ENCODE results near the gene CUX1. TPM values are rescaled to one million over a fixed set of nuclear protein-coding genes. Genes with fewer than 3 reads are reported as not detected.
A peak's percentile ranks its signal among the peaks of the same experiment; 100 is the strongest.

CUX1 gene
- polyA plus RNA-seq, 1 experiment, result 29.7 TPM

DNA sequence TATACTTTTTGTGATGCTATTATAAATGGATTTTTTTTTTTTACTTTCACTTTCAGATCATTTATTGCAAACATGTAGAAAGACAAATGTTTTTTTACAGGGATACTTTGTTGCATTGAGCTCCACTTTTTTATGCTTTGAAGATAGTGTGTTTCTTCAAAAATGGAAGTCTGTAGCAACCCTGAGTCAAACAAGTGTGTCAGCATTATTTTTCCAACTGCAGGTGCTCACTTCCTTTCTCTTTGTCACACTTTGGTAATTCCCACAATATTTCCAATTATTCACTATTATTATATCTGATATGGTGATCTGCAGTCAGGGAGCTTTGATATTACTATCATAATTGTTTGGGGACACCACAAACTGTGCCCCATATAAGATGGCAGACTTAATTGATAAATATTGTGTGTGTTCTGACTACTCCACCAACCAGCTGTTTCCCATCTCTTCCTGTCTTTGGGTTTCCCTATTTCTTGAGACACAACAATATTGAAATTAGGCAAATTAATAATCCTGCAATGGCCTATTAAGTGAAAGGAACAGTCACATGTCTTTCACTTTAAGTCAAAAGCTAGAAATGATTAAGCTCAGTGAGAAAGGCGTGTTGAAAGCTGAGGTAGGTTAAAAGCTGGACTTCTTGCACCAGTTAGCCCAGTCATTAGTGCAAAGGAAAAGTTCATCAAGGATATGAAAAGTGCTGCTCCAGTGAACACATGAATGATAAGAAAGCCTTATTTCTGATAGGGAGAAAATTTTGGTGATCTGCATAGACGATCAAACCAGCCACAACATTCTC, 238.0 kb downstream of the CUX1 start:
- no peak for TF ChIP-seq CTCF (IDR thresholded peaks at IDR 0.05; ENCODE audit: low read depth, low read length)
- no peak for DNase-seq (ENCODE audit: low read depth, low spot score)
- Histone ChIP-seq H3K9me3 (ENCODE audit: control insufficient read depth, insufficient read depth, low read length) (peaks cover 7% of the 10 kb centered on the region), H3K27ac (ENCODE audit: low read depth, low read length) (no peak overlapping the region), H3K4me3 (ENCODE audit: low read depth, low read length) (no peak overlapping the region), H3K27me3 (ENCODE audit: control insufficient read depth, insufficient read depth, low read length) (no peaks in the 10 kb centered on the region)
- POLR2A ChIA-PET, result no interaction called here
- CTCF ChIA-PET, result interaction anchor here (0.6 kb wide), 1 partner anchor 62 kb away, joined by 5 read pairs; no protein-coding TSS in a partner anchor

DNA sequence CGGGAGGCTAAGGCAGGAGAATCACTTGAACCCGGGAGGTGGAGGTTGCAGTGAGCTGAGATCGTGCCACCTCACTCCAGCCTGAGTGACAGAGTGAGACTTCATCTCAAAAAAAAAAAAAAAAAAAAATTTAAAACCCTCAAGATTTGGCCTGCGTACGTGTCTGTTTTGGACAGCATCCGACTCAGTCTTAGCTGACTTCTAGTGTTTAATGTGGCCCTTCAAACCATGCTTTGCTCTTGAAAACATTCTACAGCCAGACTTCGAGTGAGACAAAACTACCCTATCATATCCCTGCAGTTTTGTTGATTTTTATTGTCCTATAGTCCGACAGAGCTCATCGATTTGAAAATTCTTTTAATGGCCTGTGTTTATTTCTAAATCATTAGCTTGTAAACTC, 242.1 kb downstream of the CUX1 start:
- Histone ChIP-seq H3K27ac (ENCODE audit: low read depth, low read length) (no peak overlapping the region), H3K4me3 (ENCODE audit: low read depth, low read length) (no peak overlapping the region), H3K9me3 (ENCODE audit: control insufficient read depth, insufficient read depth, low read length) (peaks cover 4% of the 10 kb centered on the region), H3K27me3 (ENCODE audit: control insufficient read depth, insufficient read depth, low read length) (no peaks in the 10 kb centered on the region)
- no peak for DNase-seq (ENCODE audit: low read depth, low spot score)
- ChIA-PET POLR2A (no interaction called here), CTCF (no interaction called here)
- no peak for TF ChIP-seq CTCF (IDR thresholded peaks at IDR 0.05; ENCODE audit: low read depth, low read length)

- Histone ChIP-seq H3K9me3 (ENCODE audit: control insufficient read depth, insufficient read depth, low read length) (peaks cover 3% of the 10 kb centered on the region), H3K4me3 (ENCODE audit: low read depth, low read length) (no peak overlapping the region), H3K27ac (ENCODE audit: low read depth, low read length) (no peak overlapping the region), H3K27me3 (ENCODE audit: control insufficient read depth, insufficient read depth, low read length) (no peaks in the 10 kb centered on the region)
- CTCF ChIA-PET, result no interaction called here
- POLR2A ChIA-PET, result no interaction called here
- DNase-seq (ENCODE audit: low read depth, low spot score), result no peak
- no peak for TF ChIP-seq CTCF (IDR thresholded peaks at IDR 0.05; ENCODE audit: low read depth, low read length)
Measured at GRCh38 chr7:102061354-102061945, 244.0 kb downstream of the CUX1 start.

DNA sequence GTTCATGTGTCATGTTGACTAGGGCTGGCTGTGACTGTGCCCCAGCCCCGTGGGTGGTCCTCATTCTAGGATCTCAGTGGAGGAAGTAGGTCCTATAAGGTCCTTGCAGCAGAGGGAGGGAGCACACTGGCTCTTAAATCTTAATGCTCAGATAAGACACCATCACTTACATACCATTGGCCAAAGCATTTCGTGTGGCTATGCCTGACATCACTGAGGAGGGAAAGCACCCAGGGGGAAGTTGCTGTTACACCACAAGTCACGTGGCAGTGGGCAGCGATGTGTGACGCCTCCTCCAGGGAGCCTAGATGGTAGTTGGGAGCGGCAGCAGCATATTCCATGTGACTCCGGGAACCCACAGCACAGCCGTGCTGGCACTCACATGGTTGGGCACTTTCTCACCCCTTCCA, 244.6 kb downstream of the CUX1 start:
- Histone ChIP-seq H3K27ac (ENCODE audit: low read depth, low read length) (no peak overlapping the region), H3K9me3 (ENCODE audit: control insufficient read depth, insufficient read depth, low read length) (no peaks in the 10 kb centered on the region; the same call in 1 of the 2 replicates), H3K27me3 (ENCODE audit: control insufficient read depth, insufficient read depth, low read length) (no peaks in the 10 kb centered on the region), H3K4me3 (ENCODE audit: low read depth, low read length) (no peak overlapping the region)
- DNase-seq (ENCODE audit: low read depth, low spot score), result no peak
- POLR2A ChIA-PET, result no interaction called here
- CTCF ChIA-PET, result no interaction called here
- no peak for TF ChIP-seq CTCF (IDR thresholded peaks at IDR 0.05; ENCODE audit: low read depth, low read length)

- no peaks in the 10 kb centered on the region for H3K27me3 ChIP-seq (ENCODE audit: control insufficient read depth, insufficient read depth, low read length)
- no peak overlapping the region for H3K27ac ChIP-seq (ENCODE audit: low read depth, low read length)
- no peak for TF ChIP-seq CTCF (IDR thresholded peaks at IDR 0.05; ENCODE audit: low read depth, low read length)
- H3K4me3 ChIP-seq (ENCODE audit: low read depth, low read length), result no peak overlapping the region
- peak; percentile 11 for DNase-seq (ENCODE audit: low read depth, low spot score)
- ChIA-PET POLR2A (interaction anchor here (0.7 kb wide), 1 partner anchor 379 kb away, joined by 5 read pairs; no protein-coding TSS in a partner anchor), CTCF (interaction anchor here (0.6 to 0.7 kb wide), 2 partner anchors 10 to 460 kb away, joined by 3 to 4 read pairs; no protein-coding TSS in a partner anchor)
- no peaks in the 10 kb centered on the region for H3K9me3 ChIP-seq (ENCODE audit: control insufficient read depth, insufficient read depth, low read length)
Measured at GRCh38 chr7:102063690-102064180, 246.3 kb downstream of the CUX1 start.

Data from AG04450 (cell line).